HepG2 (cell line): ENCODE measurements around the gene PSMG4. TPM values are rescaled to one million over a fixed set of nuclear protein-coding genes. Genes with fewer than 3 reads are reported as not detected.

Source experiments
- AGO2 ChIP-seq: fragments of 200-400 bp; formaldehyde crosslinking; optimal IDR thresholded peaks from 2 replicates; pipeline ENCODE3; 2017; ENCODE audit warnings: mild to moderate bottlenecking, low read depth, low read length, moderate library complexity
- ATF3 ChIP-seq: sonication (generic); formaldehyde crosslinking; IDR thresholded peaks from 2 replicates; pipeline ENCODE4 v1.4.0; 2020; ENCODE audit warnings: missing genetic modification reagents
- FOSL1 ChIP-seq: sonication (generic); formaldehyde crosslinking; IDR thresholded peaks from 2 replicates; pipeline ENCODE4 v1.9.0; 2021; ENCODE audit warnings: missing genetic modification reagents, borderline replicate concordance
- FOXM1 ChIP-seq: sonication (generic); formaldehyde crosslinking; IDR thresholded peaks from 2 replicates; pipeline ENCODE4 v1.5.0; 2020; ENCODE audit warnings: missing genetic modification reagents
- GABPB1 ChIP-seq: IDR thresholded peaks from 2 replicates; pipeline ENCODE4 v1.6.1; 2016; ENCODE audit warnings: mild to moderate bottlenecking, missing genetic modification reagents, moderate library complexity, missing compliant biosample characterization
- HOXA7 ChIP-seq: sonication (generic); formaldehyde crosslinking; IDR thresholded peaks from 2 replicates; pipeline ENCODE4 v1.8.1; 2022; ENCODE audit warnings: mild to moderate bottlenecking, missing genetic modification reagents, moderate library complexity
- MBD4 ChIP-seq: IDR thresholded peaks from 2 replicates; pipeline ENCODE4 v1.6.1; 2012; ENCODE audit warnings: low read length, inconsistent platforms, borderline replicate concordance
- NFE2L1 ChIP-seq: sonication (generic); formaldehyde crosslinking; IDR thresholded peaks from 2 replicates; pipeline ENCODE4 v1.4.0; 2020; ENCODE audit warnings: missing genetic modification reagents, mild to moderate bottlenecking, borderline replicate concordance
- ONECUT2 ChIP-seq: sonication (generic); formaldehyde crosslinking; IDR thresholded peaks from 2 replicates; pipeline ENCODE4 v1.4.0; 2020; ENCODE audit warnings: missing genetic modification reagents
- TRIM24 ChIP-seq: sonication (generic); formaldehyde crosslinking; IDR thresholded peaks from 2 replicates; pipeline ENCODE4 v1.8.0; 2022; ENCODE audit warnings: mild to moderate bottlenecking, missing genetic modification reagents
- ZBTB3 ChIP-seq: sonication (generic); formaldehyde crosslinking; IDR thresholded peaks from 2 replicates; pipeline ENCODE4 v1.4.0; 2020; ENCODE audit warnings: low read depth, mild to moderate bottlenecking, moderate library complexity, missing genetic modification reagents, borderline replicate concordance
- ZNF12 ChIP-seq: sonication (generic); formaldehyde crosslinking; IDR thresholded peaks from 2 replicates; pipeline ENCODE4 v1.5.0; 2020; ENCODE audit warnings: missing genetic modification reagents
- ZNF274 ChIP-seq: sonication (generic); formaldehyde crosslinking; IDR thresholded peaks from 2 replicates; pipeline ENCODE4 v1.5.1; 2020; ENCODE audit warnings: mild to moderate bottlenecking, missing genetic modification reagents
- ZNF335 ChIP-seq: sonication (generic); formaldehyde crosslinking; IDR thresholded peaks from 2 replicates; pipeline ENCODE4 v1.4.0; 2020; ENCODE audit warnings: missing genetic modification reagents
- ZNF513 ChIP-seq: sonication (generic); formaldehyde crosslinking; conservative IDR thresholded peaks from 2 replicates; pipeline ENCODE4 v1.5.0; 2020; ENCODE audit warnings: missing genetic modification reagents
- ZNF543 ChIP-seq: sonication (generic); formaldehyde crosslinking; IDR thresholded peaks from 2 replicates; pipeline ENCODE4 v1.4.0; 2020; ENCODE audit warnings: mild to moderate bottlenecking, missing genetic modification reagents
- ZNF652 ChIP-seq: IDR thresholded peaks from 2 replicates; pipeline ENCODE4 v1.6.1; 2016; ENCODE audit warnings: low read depth, borderline replicate concordance
- ZNF703 ChIP-seq: sonication (generic); formaldehyde crosslinking; IDR thresholded peaks from 2 replicates; pipeline ENCODE4 v1.5.1; 2020; ENCODE audit warnings: missing genetic modification reagents, mild to moderate bottlenecking, moderate library complexity, borderline replicate concordance
- polyA plus RNA-seq, 8 experiments: library from polyadenylated mRNA; depleted of rRNA in 3 of 8; stranded (reverse) in 7 of 8; unstranded in 1 of 8; fragments of >200 nt; fragmentation: Illumina TruSeq in 4 of 8; extraction: Trizol in 4 of 8; gene quantifications; 2 replicates each; pipeline versions ENCODE4 v1.2.1 to v1.2.3, GENCODE V29; 2011 to 2016; ENCODE audit warnings: low read depth in 4 of 8, missing spikeins in 1 of 8, mixed read lengths in 1 of 8; ENCODE audit not compliant: insufficient read depth in 1 of 8
- total RNA-seq, 5 experiments: library from RNA; depleted of rRNA; stranded (reverse); fragments of >200 nt; fragmentation: Illumina TruSeq; extraction: Trizol; gene quantifications; 2 replicates each; pipeline ENCODE4 v1.2.3, GENCODE V29; 2016; ENCODE audit warnings: low read depth in 1 of 5
- TF ChIP-seq, protein P1 (sequence below): IDR thresholded peaks from 2 replicates; pipeline ENCODE4 v1.6.1; 2012; ENCODE audit warnings: inconsistent platforms
- TF ChIP-seq, protein P2 (sequence below): IDR thresholded peaks from 2 replicates; pipeline ENCODE4 v1.4.0; 2020; ENCODE audit warnings: mild to moderate bottlenecking, missing genetic modification reagents
- TF ChIP-seq, protein P3 (sequence below): sonication (generic); formaldehyde crosslinking; IDR thresholded peaks from 2 replicates; pipeline ENCODE4 v1.4.0; 2020; ENCODE audit warnings: missing genetic modification reagents

The PSMG4 gene
- total and polyA plus RNA-seq, 2 of the 13 experiments (the other 11 are each of a cell fraction or from before 2014, with no cell fraction given), result 28.5 to 32.8 TPM

GRCh38 chr6:3229566-3230178, 29.1 kb upstream of the PSMG4 start (continued):
- TF ChIP-seq MBD4, result no peak
- no peak for TF ChIP-seq TRIM24 (CRISPR knock-in tag)
- no peak for TF ChIP-seq FOSL1 (CRISPR knock-in tag)
- TF ChIP-seq ZNF12, result no peak
- TF ChIP-seq GABPB1, result peak; percentile 72
- no peak for TF ChIP-seq FOXM1 (CRISPR knock-in tag)
- TF ChIP-seq, protein P1, sequence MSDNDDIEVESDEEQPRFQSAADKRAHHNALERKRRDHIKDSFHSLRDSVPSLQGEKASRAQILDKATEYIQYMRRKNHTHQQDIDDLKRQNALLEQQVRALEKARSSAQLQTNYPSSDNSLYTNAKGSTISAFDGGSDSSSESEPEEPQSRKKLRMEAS, result peak; percentile 3; the same call in 1 of the 2 replicates
- TF ChIP-seq ZBTB3 (CRISPR knock-in tag), result no peak
- no peak for TF ChIP-seq HOXA7
- no peak for TF ChIP-seq NFE2L1 (CRISPR knock-in tag)
- TF ChIP-seq, protein P2, sequence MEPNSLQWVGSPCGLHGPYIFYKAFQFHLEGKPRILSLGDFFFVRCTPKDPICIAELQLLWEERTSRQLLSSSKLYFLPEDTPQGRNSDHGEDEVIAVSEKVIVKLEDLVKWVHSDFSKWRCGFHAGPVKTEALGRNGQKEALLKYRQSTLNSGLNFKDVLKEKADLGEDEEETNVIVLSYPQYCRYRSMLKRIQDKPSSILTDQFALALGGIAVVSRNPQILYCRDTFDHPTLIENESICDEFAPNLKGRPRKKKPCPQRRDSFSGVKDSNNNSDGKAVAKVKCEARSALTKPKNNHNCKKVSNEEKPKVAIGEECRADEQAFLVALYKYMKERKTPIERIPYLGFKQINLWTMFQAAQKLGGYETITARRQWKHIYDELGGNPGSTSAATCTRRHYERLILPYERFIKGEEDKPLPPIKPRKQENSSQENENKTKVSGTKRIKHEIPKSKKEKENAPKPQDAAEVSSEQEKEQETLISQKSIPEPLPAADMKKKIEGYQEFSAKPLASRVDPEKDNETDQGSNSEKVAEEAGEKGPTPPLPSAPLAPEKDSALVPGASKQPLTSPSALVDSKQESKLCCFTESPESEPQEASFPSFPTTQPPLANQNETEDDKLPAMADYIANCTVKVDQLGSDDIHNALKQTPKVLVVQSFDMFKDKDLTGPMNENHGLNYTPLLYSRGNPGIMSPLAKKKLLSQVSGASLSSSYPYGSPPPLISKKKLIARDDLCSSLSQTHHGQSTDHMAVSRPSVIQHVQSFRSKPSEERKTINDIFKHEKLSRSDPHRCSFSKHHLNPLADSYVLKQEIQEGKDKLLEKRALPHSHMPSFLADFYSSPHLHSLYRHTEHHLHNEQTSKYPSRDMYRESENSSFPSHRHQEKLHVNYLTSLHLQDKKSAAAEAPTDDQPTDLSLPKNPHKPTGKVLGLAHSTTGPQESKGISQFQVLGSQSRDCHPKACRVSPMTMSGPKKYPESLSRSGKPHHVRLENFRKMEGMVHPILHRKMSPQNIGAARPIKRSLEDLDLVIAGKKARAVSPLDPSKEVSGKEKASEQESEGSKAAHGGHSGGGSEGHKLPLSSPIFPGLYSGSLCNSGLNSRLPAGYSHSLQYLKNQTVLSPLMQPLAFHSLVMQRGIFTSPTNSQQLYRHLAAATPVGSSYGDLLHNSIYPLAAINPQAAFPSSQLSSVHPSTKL (CRISPR knock-in tag), result no peak; the same call in 1 of the 2 replicates
- no peak for TF ChIP-seq ZNF703 (CRISPR knock-in tag)
- TF ChIP-seq ZNF543, result no peak
- no peak for TF ChIP-seq ONECUT2 (CRISPR knock-in tag)
- no peak for TF ChIP-seq ATF3 (CRISPR knock-in tag)
- TF ChIP-seq ZNF513 (CRISPR knock-in tag), result no peak
- TF ChIP-seq, protein P3, sequence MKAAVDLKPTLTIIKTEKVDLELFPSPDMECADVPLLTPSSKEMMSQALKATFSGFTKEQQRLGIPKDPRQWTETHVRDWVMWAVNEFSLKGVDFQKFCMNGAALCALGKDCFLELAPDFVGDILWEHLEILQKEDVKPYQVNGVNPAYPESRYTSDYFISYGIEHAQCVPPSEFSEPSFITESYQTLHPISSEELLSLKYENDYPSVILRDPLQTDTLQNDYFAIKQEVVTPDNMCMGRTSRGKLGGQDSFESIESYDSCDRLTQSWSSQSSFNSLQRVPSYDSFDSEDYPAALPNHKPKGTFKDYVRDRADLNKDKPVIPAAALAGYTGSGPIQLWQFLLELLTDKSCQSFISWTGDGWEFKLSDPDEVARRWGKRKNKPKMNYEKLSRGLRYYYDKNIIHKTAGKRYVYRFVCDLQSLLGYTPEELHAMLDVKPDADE, result no peak
- TF ChIP-seq ZNF652, result no peak
- no peak for TF ChIP-seq ZNF274 (CRISPR knock-in tag)
- no peak for TF ChIP-seq ZNF335
- TF ChIP-seq AGO2, result peak; percentile 24
